IMR-90 (cell line): ENCODE results near the gene BRD3. TPM values are rescaled to one million over a fixed set of nuclear protein-coding genes. Genes with fewer than 3 reads are reported as not detected.

Experiments
- ATAC-seq: fragments of 200-7000 bp; cut with Tn5 transposase; 2 replicates; pipeline ENCODE4 v1.9.1; 2020; ENCODE audit warnings: low read depth, mild to moderate bottlenecking, moderate library complexity
- BruUV-seq: library from RNA; stranded (reverse); fragments of 400-500 nt; replicated peaks from 2 replicates; lab custom pipeline; 2021; lab: Mats Ljungman, UMichigan
- CTCF ChIA-PET: fragments of 300-600 bp; formaldehyde crosslinking; extraction: SDS; loops from one replicate; lab custom pipeline; 2021; ENCODE audit warnings: antibody characterized with exemption; lab: Yijun Ruan, JAX
- POLR2A ChIA-PET: fragments of 300-600 bp; sonication (Branson Sonifier 250); formaldehyde crosslinking; loops from one replicate; lab custom pipeline; 2022; ENCODE audit warnings: antibody characterized with exemption; ENCODE audit not compliant: unreplicated experiment; lab: Charles Lee
- DNase-seq: peaks from one replicate; pipeline ENCODE4 v3.0.0; 2013
- H2AFZ ChIP-seq: replicated peaks from 2 replicates; pipeline ENCODE3; 2013; ENCODE audit warnings: low read length, mild to moderate bottlenecking; ENCODE audit not compliant: poor library complexity
- H2AK5ac ChIP-seq: 2 replicates; pipeline ENCODE4 v1.6.1; 2013; ENCODE audit warnings: low read depth, low read length, inconsistent platforms
- H2AK9ac ChIP-seq: replicated peaks from 2 replicates; pipeline ENCODE3; 2013; ENCODE audit warnings: mild to moderate bottlenecking, low read depth, low read length, moderate library complexity; ENCODE audit not compliant: poor library complexity
- H2BK120ac ChIP-seq: 2 replicates; pipeline ENCODE4 v1.6.1; 2013; ENCODE audit warnings: low read depth, low read length, inconsistent platforms
- H2BK15ac ChIP-seq: 3 replicates; pipeline ENCODE4 v1.6.1; 2013; ENCODE audit warnings: low read depth, low read length, inconsistent platforms
- H2BK20ac ChIP-seq: 2 replicates; pipeline ENCODE4 v1.6.1; 2013; ENCODE audit warnings: low read depth, mild to moderate bottlenecking, inconsistent platforms, low read length, moderate library complexity
- H2BK5ac ChIP-seq: 2 replicates; pipeline ENCODE4 v1.6.1; 2013; ENCODE audit warnings: mild to moderate bottlenecking, low read depth, low read length, inconsistent platforms; ENCODE audit not compliant: poor library complexity, severe bottlenecking
- H3K14ac ChIP-seq: replicated peaks from 2 replicates; pipeline ENCODE4 v1.6.1; 2013; ENCODE audit warnings: low read depth, low read length, inconsistent platforms
- H3K18ac ChIP-seq: 2 replicates; pipeline ENCODE4 v1.6.1; 2013; ENCODE audit warnings: low read depth, low read length, control low read depth
- H3K23ac ChIP-seq: 2 replicates; pipeline ENCODE4 v1.6.1; 2013; ENCODE audit warnings: low read depth, low read length, inconsistent platforms
- H3K27ac ChIP-seq: 2 replicates; pipeline ENCODE4 v1.5.1; 2013; ENCODE audit warnings: mild to moderate bottlenecking, control low read depth, low read length; ENCODE audit not compliant: insufficient read depth
- H3K27me3 ChIP-seq: 2 replicates; pipeline ENCODE4 v1.6.1; 2013; ENCODE audit warnings: low read length; ENCODE audit not compliant: control insufficient read depth, insufficient read depth
- H3K36me3 ChIP-seq: 2 replicates; pipeline ENCODE4 v1.6.1; 2013; ENCODE audit warnings: low read length, mixed read lengths; ENCODE audit not compliant: control insufficient read depth, insufficient read depth
- H3K4ac ChIP-seq: 2 replicates; pipeline ENCODE4 v1.6.1; 2013; ENCODE audit warnings: low read depth, low read length, inconsistent platforms
- H3K4me1 ChIP-seq: 2 replicates; pipeline ENCODE4 v1.6.1; 2013; ENCODE audit warnings: low read length, mixed read lengths; ENCODE audit not compliant: control insufficient read depth, insufficient read depth
- H3K4me2 ChIP-seq: 2 replicates; pipeline ENCODE4 v1.6.1; 2013; ENCODE audit warnings: low read depth, mild to moderate bottlenecking, control low read depth, low read length, moderate library complexity
- H3K4me3 ChIP-seq: 2 replicates; pipeline ENCODE4 v1.5.1; 2013; ENCODE audit warnings: low read depth, mild to moderate bottlenecking, control low read depth, low read length, moderate library complexity; ENCODE audit not compliant: insufficient read depth
- H3K56ac ChIP-seq: 2 replicates; pipeline ENCODE4 v1.6.1; 2013; ENCODE audit warnings: low read length, inconsistent platforms; ENCODE audit not compliant: insufficient read depth; ENCODE audit errors: extremely low read depth
- H3K79me1 ChIP-seq, 2 experiments: 2 replicates each; pipeline ENCODE4 v1.6.1; 2013; ENCODE audit warnings: low read length in 2 of 2, inconsistent platforms in 1 of 2, low read depth in 1 of 2
- H3K9ac ChIP-seq: 2 replicates; pipeline ENCODE4 v1.6.1; 2013; ENCODE audit warnings: low read depth, low read length, control low read depth
- H3K9me1 ChIP-seq: 2 replicates; pipeline ENCODE4 v1.6.1; 2013; ENCODE audit warnings: low read length, inconsistent platforms; ENCODE audit not compliant: insufficient read depth
- H3K9me3 ChIP-seq: 2 replicates; pipeline ENCODE4 v1.6.1; 2013; ENCODE audit warnings: low read length; ENCODE audit not compliant: control insufficient read depth, insufficient read depth
- H4K20me1 ChIP-seq: 2 replicates; pipeline ENCODE4 v1.6.1; 2013; ENCODE audit warnings: low read length, inconsistent platforms; ENCODE audit not compliant: insufficient read depth
- H4K5ac ChIP-seq: 2 replicates; pipeline ENCODE4 v1.6.1; 2013; ENCODE audit warnings: mild to moderate bottlenecking, low read depth, low read length, control low read depth
- H4K8ac ChIP-seq, 2 experiments: 2 replicates each; pipeline ENCODE4 v1.6.1; 2013; ENCODE audit warnings: low read depth in 2 of 2, low read length in 2 of 2, control low read depth in 1 of 2, inconsistent platforms in 1 of 2
- H4K91ac ChIP-seq: 2 replicates; pipeline ENCODE4 v1.6.1; 2013; ENCODE audit warnings: low read depth, low read length, inconsistent platforms; ENCODE audit not compliant: insufficient read depth
- CEBPB ChIP-seq: IDR thresholded peaks from 2 replicates; pipeline ENCODE4 v1.6.1; 2012; ENCODE audit warnings: low read depth, low read length, improper control_type of control experiment
- CHD1 ChIP-seq: IDR thresholded peaks from 2 replicates; pipeline ENCODE4 v1.6.1; 2012; ENCODE audit warnings: low read depth, low read length, improper control_type of control experiment
- FOS ChIP-seq: fragments of 150-350 bp; IDR thresholded peaks from 2 replicates; pipeline ENCODE4 v1.6.1; 2016; ENCODE audit warnings: low read depth, low read length
- RCOR1 ChIP-seq: IDR thresholded peaks from 2 replicates; pipeline ENCODE4 v1.6.1; 2012; ENCODE audit warnings: mild to moderate bottlenecking, low read length, improper control_type of control experiment; ENCODE audit not compliant: insufficient replicate concordance
- WGBS, 2 experiments: methylation state at CpG; one replicate each; pipeline versions ENCODE4 v1.1.5 to v1.1.7; 2013; ENCODE audit warnings: missing lambda C conversion rate in 2 of 2; ENCODE audit not compliant: insufficient read length in 1 of 2; ENCODE audit errors: extremely low coverage in 2 of 2; 5-methylcytosine and 5-hydroxymethylcytosine counted together
- dilution Hi-C: fragments of 300-500 bp; cut with HindIII; formaldehyde crosslinking; loops from one replicate; pipeline ENCODE4 v1.14.3; 2018; ENCODE audit warnings: low sequenced_read_pairs; ENCODE audit not compliant: unreplicated experiment
- in situ Hi-C: fragments of 300-500 bp; cut with MboI; formaldehyde crosslinking; loops from 3 replicates; pipeline ENCODE4 v1.14.3; 2019; ENCODE audit warnings: low sequenced_read_pairs, inconsistent platforms, mixed read lengths
- intact Hi-C: fragments of 100-400 bp; cut with micrococcal nuclease; formaldehyde crosslinking; loops from 2 replicates; pipeline ENCODE4 v1.10.0; 2022
- polyA plus RNA-seq, 3 experiments: library from polyadenylated mRNA; depleted of rRNA; stranded (reverse); fragments of >200 nt; gene quantifications; 2 replicates each; pipeline ENCODE4 v1.2.3, GENCODE V29; 2012; ENCODE audit warnings: low replicate concordance in 1 of 3
- total RNA-seq: library from RNA; depleted of rRNA; stranded (reverse); fragments of >200 nt; gene quantifications from 2 replicates; pipeline ENCODE4 v1.2.3, GENCODE V29; 2012

The BRD3 gene
- total and polyA plus RNA-seq, 2 of the 4 experiments (the other 2 are of a cell fraction) = 2.2 to 7.1 TPM

DNA sequence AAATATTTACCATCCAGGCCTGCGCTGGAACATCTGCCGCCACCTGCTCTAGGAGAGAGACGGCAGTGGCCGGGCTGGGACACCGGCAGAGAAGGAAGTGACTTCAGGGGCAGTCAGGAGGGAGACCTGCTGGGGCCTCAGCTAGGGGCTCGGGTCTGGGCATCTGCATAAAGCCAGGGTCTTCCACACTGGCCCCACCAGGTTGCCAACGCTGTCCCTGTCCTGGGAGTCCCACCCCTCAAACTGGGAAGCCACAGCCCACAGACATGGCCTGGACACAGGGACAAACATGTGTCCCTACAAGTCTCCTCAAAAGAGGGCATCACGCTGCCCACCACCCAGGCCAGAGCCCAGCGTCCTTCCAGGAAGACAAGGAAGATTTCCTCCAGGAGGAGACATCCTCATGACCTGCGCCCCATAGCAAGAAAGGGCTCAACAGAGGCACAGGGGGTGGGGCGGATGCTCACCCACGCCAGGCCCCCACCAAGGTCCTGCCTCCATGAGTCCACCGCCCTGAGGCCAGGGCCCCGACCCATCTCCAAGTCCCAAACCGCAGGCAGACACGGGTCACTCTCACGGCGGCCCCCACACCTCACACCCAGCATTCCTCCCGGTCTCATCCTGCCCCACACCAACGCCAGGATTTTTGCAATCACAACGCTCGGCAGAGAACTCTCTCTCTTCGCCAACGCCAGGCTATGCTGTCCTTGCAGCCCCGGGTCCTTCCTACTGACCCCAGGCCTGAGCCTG is 84.7 kb downstream of the BRD3 start:
- CTCF ChIA-PET = no interaction called here
- Histone ChIP-seq H3K9me3 (no peaks in the 10 kb centered on the region), H3K4me1 (peaks cover 22% of the 10 kb centered on the region), H2BK5ac (no peak overlapping the region), H2BK120ac (no peak overlapping the region), H3K79me1 (peaks cover 33 to 86% of the 10 kb centered on the region in 2 experiments), H3K56ac (no peak overlapping the region), H3K18ac (no peak overlapping the region), H3K9me1 (peaks cover 22% of the 10 kb centered on the region), H3K4me2 (no peak overlapping the region), H3K4me3 (no peak overlapping the region), H3K23ac (no peak overlapping the region), H4K20me1 (peaks cover 92% of the 10 kb centered on the region), H3K27me3 (no peaks in the 10 kb centered on the region), H2AK5ac (no peak overlapping the region), H2BK15ac (no peak overlapping the region), H3K4ac (no peak overlapping the region), H3K36me3 (0 out of 2 replicates have a peak, but pooled peaks cover 1% of the 10 kb centered on the region), H4K8ac (no peak overlapping the region), H3K14ac (no peak overlapping the region), H3K9ac (no peak overlapping the region), H3K27ac (no peak overlapping the region), H2BK20ac (no peak overlapping the region), H4K5ac (no peak overlapping the region), H2AK9ac (no peak overlapping the region), H2AFZ (no peak overlapping the region), H4K91ac (no peak overlapping the region)
- intact Hi-C loops = no loop called here
- in situ Hi-C loops = no loop called here
- TF ChIP-seq FOS (no peak), CHD1 (no peak), CEBPB (no peak), RCOR1 (no peak)
- DNase-seq (no peak), ATAC-seq (no peak)
- WGBS, 2 experiments = 74% methylated on average over 12 of the region's 25 CpGs; no CpG with 5 or more reads in 1 of the 2 experiments
- BruUV-seq = no TSS peak
- POLR2A ChIA-PET = no interaction called here
- dilution Hi-C loops = no loop called here
